Astrocyte of the cerebellum (primary cell): ENCODE data around the gene GSTM1.

Experiments
- DNase-seq: peaks from one replicate; pipeline ENCODE4 v3.0.0-alpha.2; 2011; ENCODE audit warnings: low read depth
- H3K4me3 ChIP-seq: 2 replicates; pipeline ENCODE4 v1.5.1; 2011; ENCODE audit warnings: mild to moderate bottlenecking, low read depth, low read length, moderate library complexity
- CTCF ChIP-seq: IDR thresholded peaks from 2 replicates; pipeline ENCODE4 v1.5.1; 2012; ENCODE audit warnings: low read length, low read depth, moderate library complexity, mild to moderate bottlenecking; ENCODE audit errors: missing control alignments
- in situ Hi-C: cut with HindIII; loops from 2 replicates; pipeline ENCODE4 v1.10.0; 2017; ENCODE audit warnings: low sequenced_read_pairs

The GSTM1 gene

GRCh38 chr1:109733236-109733870 lies 45.7 kb downstream of the GSTM1 start:
- TF ChIP-seq CTCF = no peak
- in situ Hi-C loops = no loop called here
- H3K4me3 ChIP-seq = no peak overlapping the region
- no peak for DNase-seq

- peak overlapping the region; percentile 70 for H3K4me3 ChIP-seq
- in situ Hi-C loops = no loop called here
- DNase-seq = no peak
- no peak for TF ChIP-seq CTCF
Observed at GRCh38 chr1:109739738-109740614, 52.4 kb downstream of the GSTM1 start.

GRCh38 chr1:109740615-109741373 lies 53.2 kb downstream of the GSTM1 start, which contains the start of gene GSTM3:
GSTM3 (minus strand) TSS chr1:109741038; CDS start chr1:109740287, 751 bp downstream.
- no peak for DNase-seq
- no peak for TF ChIP-seq CTCF
- H3K4me3 ChIP-seq = peak within 1 kb of the TSS; percentile 70
- in situ Hi-C loops = no loop called here
